Muscle of arm (tissue), 14 donors: ENCODE data around the gene MNX1. TPM values are rescaled to one million over a fixed set of nuclear protein-coding genes. Genes with fewer than 3 reads are reported as not detected.

ENCODE experiments used
- DNase-seq: peaks from one replicate; pipeline ENCODE4 v3.0.0-alpha.2; 2013
- long read RNA-seq, 11 donors: transcript quantifications; one replicate each; lab custom pipeline, GENCODE V29; 2026
- polyA plus RNA-seq, 12 donors: library from polyadenylated mRNA; unstranded; fragments of 120-200 nt; gene quantifications; one replicate each; pipeline ENCODE4 v1.2.1, GENCODE V29; 2013; ENCODE audit not compliant: insufficient read length in 12 of 12

The MNX1 gene
- not detected for polyA plus RNA-seq
- long read RNA-seq, donor 1, transcript MNX1-208 (1 exons, 1,753 nt): major isoform, 6 of 10 reads
- long read RNA-seq, donor 1, partial matches to known transcripts: 0 of 10 reads
- long read RNA-seq, donor 1, other reads (novel, unspliced or antisense): 0 of 10 reads
- long read RNA-seq, donor 2: 0 reads
- long read RNA-seq, donor 3: 0 reads
- long read RNA-seq, donor 4: 0 reads
- long read RNA-seq, donor 5: 0 reads
- long read RNA-seq, donor 6: 0 reads
- long read RNA-seq, donor 7: 0 reads
- long read RNA-seq, donor 8: 0 reads
- long read RNA-seq, donor 9: 0 reads
- long read RNA-seq, donor 10: 0 reads
- long read RNA-seq, donor 11: 0 reads

- no peak for DNase-seq
Measured at GRCh38 chr7:157010588-157011332, at the start of gene MNX1. Gene MNX1 (minus strand): TSS chr7:157010663. CDS start chr7:157010350, 313 bp downstream.

DNA sequence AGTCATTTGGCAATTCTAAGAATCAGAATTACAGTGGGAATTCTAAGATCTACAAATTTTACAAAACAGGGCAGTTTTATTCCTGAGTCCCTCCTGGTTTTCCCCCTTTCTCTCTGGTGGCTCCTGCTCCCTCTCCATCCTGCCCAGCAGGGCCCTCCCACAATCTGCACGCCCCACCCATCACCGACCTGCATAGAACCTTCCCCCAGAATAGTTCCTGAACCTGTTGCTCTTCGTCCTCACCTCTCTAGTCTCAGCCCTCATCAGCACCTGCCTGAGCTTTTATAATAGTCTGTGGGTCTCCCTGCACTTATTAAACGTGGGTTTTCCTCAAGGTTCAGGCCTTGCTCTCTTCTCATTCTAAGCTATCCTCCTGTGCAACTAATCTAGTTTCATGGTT lies 49.1 kb upstream of the MNX1 start:
- DNase-seq: no peak

DNA sequence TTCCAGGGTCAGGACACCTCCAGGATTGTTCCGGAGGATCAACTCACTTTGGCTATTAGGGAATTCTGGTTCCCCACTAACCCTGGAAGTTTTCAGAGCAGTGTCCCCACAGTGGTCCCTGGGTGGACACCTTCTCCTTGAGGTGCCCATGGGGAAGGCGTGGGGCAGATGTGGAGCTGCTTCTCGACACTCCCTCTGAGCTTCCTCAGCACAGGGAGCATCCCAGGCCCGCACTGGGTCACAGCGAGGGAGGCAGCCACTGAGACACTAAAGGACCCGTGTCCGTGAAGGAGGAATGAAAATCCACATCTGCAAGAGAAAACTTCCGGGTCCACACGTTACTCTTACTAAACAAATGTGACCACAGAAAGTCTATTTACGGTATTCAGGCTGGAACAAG lies 48.2 kb upstream of the MNX1 start:
- DNase-seq: no peak

DNA sequence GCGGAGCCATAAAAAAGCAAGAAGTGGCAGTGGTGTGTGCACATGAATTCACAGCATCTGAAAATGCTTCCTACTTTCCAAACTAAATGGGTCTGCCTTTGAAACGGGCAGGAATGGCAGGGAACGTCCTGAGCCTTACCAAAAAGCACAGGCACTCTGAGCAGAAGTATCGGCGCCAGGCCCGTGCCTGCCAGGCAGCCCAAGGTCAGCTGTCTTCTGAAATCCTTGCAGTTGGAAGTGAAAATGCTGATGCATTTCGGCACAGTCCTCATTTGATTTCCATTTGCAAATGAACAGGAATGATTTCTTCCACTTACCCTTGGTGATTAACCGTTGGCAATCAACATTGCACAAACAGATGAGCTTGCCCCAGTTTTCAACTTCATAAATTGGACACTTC lies 47.6 kb upstream of the MNX1 start:
- no peak for DNase-seq

GRCh38 chr7:157056957-157057902 lies 46.8 kb upstream of the MNX1 start:
- no peak for DNase-seq

DNA sequence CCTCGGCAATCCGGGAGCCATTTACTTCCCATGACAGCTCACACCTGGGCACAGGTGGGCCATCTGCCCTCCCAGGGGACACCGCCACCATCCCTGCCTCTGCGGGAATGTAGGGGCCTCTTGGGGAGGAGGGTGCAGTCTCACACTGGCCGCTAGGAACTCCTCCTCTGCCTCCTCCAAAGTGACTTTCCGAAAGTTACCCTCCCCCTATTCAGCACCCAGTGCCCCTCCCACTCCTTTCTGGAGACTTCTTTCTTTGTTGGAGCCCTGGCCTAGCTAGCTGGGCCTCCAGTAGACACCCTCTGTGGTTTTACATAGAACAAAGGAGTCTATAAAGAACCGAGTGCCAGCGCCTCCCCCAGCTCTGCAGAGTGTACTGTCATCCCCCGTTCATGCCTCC lies 45.8 kb upstream of the MNX1 start:
- DNase-seq: no peak

- no peak for DNase-seq
Measured at GRCh38 chr7:157054927-157055326, 44.5 kb upstream of the MNX1 start.

DNA sequence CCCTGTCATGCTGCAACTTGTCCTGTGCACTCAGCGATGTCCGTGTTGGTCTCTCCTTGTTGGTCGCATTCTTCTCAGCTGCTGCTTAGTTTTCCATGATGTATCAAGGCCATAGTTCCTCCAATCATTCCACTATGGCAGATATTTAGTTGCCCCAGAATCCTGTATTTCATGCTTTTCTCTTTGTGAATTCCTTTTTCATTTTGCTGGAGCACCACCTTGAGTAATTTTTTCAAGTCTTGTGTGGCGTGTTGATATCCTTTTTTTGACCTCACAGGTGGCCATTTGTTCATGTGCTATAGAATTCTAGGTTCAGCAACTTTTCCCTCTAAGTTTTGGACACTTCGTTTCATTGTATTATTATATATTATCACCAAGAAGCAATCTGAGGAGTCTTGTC lies 42.7 kb upstream of the MNX1 start:
- DNase-seq: no peak

DNA sequence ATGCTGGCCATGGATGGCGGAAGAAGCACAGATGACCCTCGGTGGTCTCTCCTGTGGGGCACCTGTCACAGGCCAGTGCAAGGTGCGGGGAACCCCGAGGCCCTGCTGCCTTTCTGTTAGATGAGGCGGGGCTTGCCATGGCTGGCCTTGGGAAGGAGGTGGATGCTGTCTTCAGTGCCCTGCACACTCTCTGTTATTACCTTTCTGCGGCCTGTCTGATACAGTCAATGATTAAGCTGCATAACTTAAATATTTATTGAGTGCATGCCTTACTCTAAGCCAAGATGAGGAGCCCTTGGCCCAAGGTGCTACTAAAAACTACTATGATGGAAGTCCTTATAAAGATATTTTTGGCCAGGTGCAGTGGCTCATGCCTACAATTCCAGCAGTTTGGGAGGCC lies 36.7 kb upstream of the MNX1 start:
- DNase-seq: no peak

- no peak for DNase-seq
Measured at GRCh38 chr7:157046681-157047080, 36.2 kb upstream of the MNX1 start.

GRCh38 chr7:157044943-157045660 lies 34.6 kb upstream of the MNX1 start:
- no peak for DNase-seq

GRCh38 chr7:157044147-157044687 lies 33.8 kb upstream of the MNX1 start:
- no peak for DNase-seq

DNA sequence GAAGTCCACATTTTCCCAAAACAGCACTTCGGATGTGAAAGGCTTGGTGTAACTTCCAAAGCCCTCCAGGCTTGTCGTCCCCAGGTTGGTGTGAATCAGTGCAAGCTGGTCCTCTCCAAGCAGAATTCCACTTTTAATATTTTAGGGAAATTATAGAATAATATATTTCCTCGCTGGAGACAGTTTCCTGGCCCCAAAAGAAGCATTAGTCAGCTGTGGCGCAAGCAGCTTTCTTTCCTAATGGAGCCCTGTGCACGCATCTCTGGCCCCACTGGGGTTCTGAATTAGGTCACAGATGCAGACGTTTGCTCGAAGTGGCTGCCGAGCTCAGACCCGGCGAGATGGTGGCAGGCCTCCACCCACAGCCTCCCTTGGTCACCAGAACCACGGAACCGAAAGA lies 33.3 kb upstream of the MNX1 start:
- peak; percentile 44 for DNase-seq

DNA sequence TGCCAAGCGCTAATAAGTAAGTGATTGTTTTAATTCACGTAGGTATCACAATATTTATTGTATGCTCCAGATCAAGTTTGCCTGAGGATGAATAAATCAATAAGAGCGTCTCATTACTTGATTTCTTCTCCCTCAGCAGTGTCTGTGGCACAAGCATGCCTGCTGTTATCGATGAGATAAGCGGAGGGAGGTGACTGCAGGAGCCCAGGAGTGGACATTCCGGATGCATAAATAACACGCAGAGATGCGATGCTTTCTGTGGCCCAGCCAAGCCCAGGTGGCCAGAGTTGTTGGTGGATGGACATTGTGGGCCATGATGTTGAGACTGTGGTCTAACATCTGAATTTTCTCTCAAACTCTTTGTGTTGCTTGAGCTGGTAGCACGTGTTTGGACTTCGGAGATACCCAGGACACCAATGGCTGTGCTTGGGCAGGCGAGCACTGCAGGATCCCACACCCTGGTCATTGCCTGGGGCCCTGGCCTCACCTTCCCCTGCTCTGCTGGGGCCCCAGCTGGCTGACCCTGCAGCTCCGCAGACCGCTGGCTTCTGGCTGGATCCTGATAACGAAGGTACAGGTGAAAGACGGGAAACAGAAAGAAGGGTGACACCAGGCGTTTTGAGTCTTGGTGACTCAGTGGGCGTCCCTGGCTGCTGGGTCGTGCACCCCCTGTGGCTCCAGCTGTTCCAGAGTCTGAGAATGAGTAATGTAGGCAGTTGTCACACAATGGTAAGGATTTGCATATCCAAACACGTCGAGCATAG lies 31.2 kb upstream of the MNX1 start:
- no peak for DNase-seq

- DNase-seq: no peak
Measured at GRCh38 chr7:157041004-157041403, 30.5 kb upstream of the MNX1 start.

- no peak for DNase-seq
Measured at GRCh38 chr7:157037635-157038034, 27.2 kb upstream of the MNX1 start.

DNA sequence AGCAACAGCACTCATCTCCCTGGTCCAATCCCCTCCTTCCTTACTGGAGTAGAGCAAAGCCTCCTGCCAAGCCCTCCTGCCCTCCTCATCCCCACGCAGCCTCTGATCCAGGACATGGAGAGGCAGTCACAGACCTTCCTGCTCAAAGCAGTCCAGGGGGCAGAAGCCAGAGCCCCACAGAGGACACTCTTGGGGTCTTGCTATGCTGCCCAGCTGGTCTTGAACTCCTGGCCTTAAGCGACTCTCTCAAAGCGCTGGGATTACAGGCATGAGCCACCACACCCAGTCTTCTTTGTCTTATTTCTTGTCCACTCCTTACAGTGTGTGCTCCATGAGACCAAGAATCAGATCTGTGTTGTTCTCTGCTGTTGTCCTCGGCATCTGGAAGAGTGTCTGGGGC lies 26.6 kb upstream of the MNX1 start:
- no peak for DNase-seq

- DNase-seq: no peak
Measured at GRCh38 chr7:157035979-157036378, 25.5 kb upstream of the MNX1 start.

DNA sequence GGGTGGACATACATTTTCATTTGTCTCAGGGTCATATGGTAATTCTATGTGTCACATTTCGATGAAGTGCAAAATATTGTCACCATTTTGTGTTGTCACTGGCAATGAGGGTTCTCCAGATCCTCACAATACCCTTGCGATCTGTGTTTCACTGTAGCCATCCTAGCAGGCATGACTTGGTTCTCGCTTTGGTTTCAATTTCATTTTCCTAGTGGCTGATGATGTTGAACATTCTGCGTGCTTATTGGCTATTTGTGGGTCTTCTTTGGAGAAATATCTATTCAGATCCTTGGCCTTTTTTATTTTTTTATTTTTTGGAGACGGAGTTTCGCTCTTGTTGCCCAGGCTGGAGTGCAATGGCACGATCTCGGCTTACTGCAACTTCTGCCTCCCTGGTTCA lies 24.8 kb upstream of the MNX1 start:
- no peak for DNase-seq
